ENCODE data around the gene CCBE1. TPM values are rescaled to one million over a fixed set of nuclear protein-coding genes. Genes with fewer than 3 reads are reported as not detected.

Gene CCBE1
- total and polyA plus RNA-seq, 12 donors: 4.8 to 56.8 (median 26.4) TPM

- no peak overlapping the region for H3K4me3 ChIP-seq
- intact Hi-C loops (cut with DNase I): no loop called here
- DNase-seq: no peak
- no peak overlapping the region for H3K27ac ChIP-seq
- WGBS, 4 donors: 85 to 91% (median 88%) methylated on average over 2 of the region's 2 CpGs
- H3K9me3 ChIP-seq (replicated peaks in 1 of 3): no peaks in the 10 kb centered on the region
- no peaks in the 10 kb centered on the region for H3K27me3 ChIP-seq
- H3K36me3 ChIP-seq (replicated peaks in 1 of 2): no peaks in the 10 kb centered on the region
- TF ChIP-seq CTCF (IDR thresholded peaks at IDR 0.05): no peak
- TF ChIP-seq POLR2A (IDR thresholded peaks at IDR 0.05): no peak
- no peaks in the 10 kb centered on the region for H3K4me1 ChIP-seq (replicated peaks in 1 of 2)
These were observed 270.4 kb downstream of the CCBE1 start for GRCh38 chr18:59426855-59427254.

GRCh38 chr18:59423259-59423658, 274.0 kb downstream of the CCBE1 start:
- WGBS, 4 donors: 30 to 55% (median 42%) methylated on average over 2 of the region's 2 CpGs
- H3K27ac ChIP-seq: no peak overlapping the region
- no peaks in the 10 kb centered on the region for H3K9me3 ChIP-seq (replicated peaks in 1 of 3)
- no peaks in the 10 kb centered on the region for H3K36me3 ChIP-seq (replicated peaks in 1 of 2)
- DNase-seq: no peak
- no peak for TF ChIP-seq POLR2A (IDR thresholded peaks at IDR 0.05)
- no peak overlapping the region for H3K4me3 ChIP-seq
- intact Hi-C loops (cut with DNase I): no loop called here
- no peaks in the 10 kb centered on the region for H3K4me1 ChIP-seq (replicated peaks in 1 of 2)
- H3K27me3 ChIP-seq: no peaks in the 10 kb centered on the region

GRCh38 chr18:59420244-59420643, 277.0 kb downstream of the CCBE1 start:
- H3K9me3 ChIP-seq (replicated peaks in 1 of 3): no peaks in the 10 kb centered on the region
- TF ChIP-seq POLR2A (IDR thresholded peaks at IDR 0.05): no peak
- no peak for TF ChIP-seq CTCF (IDR thresholded peaks at IDR 0.05)
- H3K27ac ChIP-seq: no peak overlapping the region
- H3K4me3 ChIP-seq: no peak overlapping the region
- DNase-seq: no peak
- H3K36me3 ChIP-seq (replicated peaks in 1 of 2): no peaks in the 10 kb centered on the region
- H3K4me1 ChIP-seq (replicated peaks in 1 of 2): no peaks in the 10 kb centered on the region
- WGBS, 4 donors: 61 to 86% (median 83%) methylated on average over 4 of the region's 4 CpGs
- H3K27me3 ChIP-seq: no peaks in the 10 kb centered on the region
- intact Hi-C loops (cut with DNase I): no loop called here

- intact Hi-C loops (cut with DNase I): no loop called here
- TF ChIP-seq CTCF (IDR thresholded peaks at IDR 0.05) (no peak), POLR2A (IDR thresholded peaks at IDR 0.05) (no peak)
- H3K27ac ChIP-seq: no peak overlapping the region
- DNase-seq: no peak
- H3K9me3 ChIP-seq (replicated peaks in 1 of 3): no peaks in the 10 kb centered on the region
- no peaks in the 10 kb centered on the region for H3K4me1 ChIP-seq (replicated peaks in 1 of 2)
- H3K4me3 ChIP-seq: no peak overlapping the region
- 37 to 52% (median 40%) methylated on average over 4 of the region's 4 CpGs for WGBS, 4 donors
- H3K36me3 ChIP-seq (replicated peaks in 1 of 2): no peaks in the 10 kb centered on the region
- no peaks in the 10 kb centered on the region for H3K27me3 ChIP-seq
These were observed 277.8 kb downstream of the CCBE1 start for GRCh38 chr18:59419386-59419785.

GRCh38 chr18:59416818-59417217, 280.4 kb downstream of the CCBE1 start:
- Histone ChIP-seq H3K27ac (no peak overlapping the region), H3K4me3 (no peak overlapping the region), H3K27me3 (no peaks in the 10 kb centered on the region), H3K9me3 (replicated peaks in 1 of 3) (no peaks in the 10 kb centered on the region), H3K36me3 (replicated peaks in 1 of 2) (no peaks in the 10 kb centered on the region), H3K4me1 (replicated peaks in 1 of 2) (no peaks in the 10 kb centered on the region)
- intact Hi-C loops (cut with DNase I): no loop called here
- TF ChIP-seq CTCF (IDR thresholded peaks at IDR 0.05) (no peak), POLR2A (IDR thresholded peaks at IDR 0.05) (no peak)
- no peak for DNase-seq
- WGBS, 4 donors: 91 to 96% (median 93%) methylated on average over 1 of the region's 1 CpG

Data from adrenal gland (tissue), 12 donors.